GM19240 (cell line): ENCODE measurements around the gene ZNF423.
"Not testable (repeated sequence)": the region's sequence is repeated elsewhere in the genome, so short reads cannot be mapped to it uniquely, and the experiment has no call there.

Source experiments
- DNase-seq: peaks from one replicate; pipeline ENCODE4 v3.0.0; 2011; ENCODE audit warnings: low spot score; ENCODE audit not compliant: insufficient read length

The ZNF423 gene

DNA sequence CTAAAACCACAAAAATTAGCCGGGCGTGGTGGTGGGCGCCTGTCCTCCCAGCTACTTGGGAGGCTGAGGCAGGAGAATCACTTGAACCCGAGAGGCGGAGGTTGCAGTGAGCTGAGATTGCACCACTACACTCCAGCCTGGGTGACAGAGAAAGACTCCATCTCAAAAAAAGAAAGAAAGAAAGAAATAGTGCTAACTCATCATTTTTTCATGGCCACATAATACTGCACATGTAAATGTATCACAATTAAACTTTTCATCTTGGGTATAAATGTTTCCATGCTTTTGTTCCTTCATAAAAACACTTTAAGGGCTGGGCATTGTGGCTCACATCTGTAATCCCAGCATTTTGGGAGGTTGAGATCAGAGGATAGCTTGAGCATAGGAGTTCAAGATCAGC, 15.9 kb upstream of the ZNF423 start:
- not testable (repeated sequence) for DNase-seq

DNA sequence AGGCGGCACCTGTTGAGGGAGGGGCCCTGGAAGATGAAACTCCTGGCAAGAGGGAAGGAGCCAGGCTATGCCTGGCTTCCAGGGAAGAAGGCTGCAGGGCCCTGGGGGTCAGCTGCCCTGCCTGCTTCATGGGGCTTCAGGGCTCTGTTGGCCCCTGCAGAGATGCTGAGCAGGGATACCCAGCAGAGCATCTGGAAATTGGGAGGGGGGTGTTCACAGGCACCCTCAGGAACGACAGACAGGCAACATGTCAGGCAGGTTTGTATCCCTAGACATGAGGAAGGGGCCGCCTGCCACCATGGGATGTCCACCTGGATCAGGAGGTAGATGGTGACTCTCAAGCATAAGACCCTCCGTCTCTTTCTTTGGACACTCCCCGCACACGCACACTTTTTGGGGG, 13.8 kb upstream of the ZNF423 start:
- DNase-seq: no peak

GRCh38 chr16:49867796-49868668, 12.1 kb upstream of the ZNF423 start:
- no peak for DNase-seq

DNA sequence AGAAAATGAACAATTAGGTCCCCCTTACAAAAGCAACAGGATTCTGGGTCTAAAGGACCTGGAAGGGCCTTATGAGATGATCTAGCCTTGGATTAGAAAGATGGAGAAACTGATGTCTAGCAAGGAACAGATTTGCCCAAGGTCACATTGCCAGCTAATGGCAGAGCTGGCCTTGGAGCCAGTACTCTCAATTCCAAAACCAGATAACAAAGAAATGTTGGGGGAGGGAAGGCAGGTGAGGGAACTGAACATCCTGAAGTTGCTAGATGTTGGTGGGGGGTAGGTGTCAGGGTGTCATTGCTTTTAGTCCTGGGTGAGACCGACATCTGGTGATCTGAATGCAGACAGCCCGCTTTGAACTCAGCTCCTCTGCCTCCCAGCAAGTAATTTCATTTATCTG, 11.3 kb upstream of the ZNF423 start:
- no peak for DNase-seq

DNA sequence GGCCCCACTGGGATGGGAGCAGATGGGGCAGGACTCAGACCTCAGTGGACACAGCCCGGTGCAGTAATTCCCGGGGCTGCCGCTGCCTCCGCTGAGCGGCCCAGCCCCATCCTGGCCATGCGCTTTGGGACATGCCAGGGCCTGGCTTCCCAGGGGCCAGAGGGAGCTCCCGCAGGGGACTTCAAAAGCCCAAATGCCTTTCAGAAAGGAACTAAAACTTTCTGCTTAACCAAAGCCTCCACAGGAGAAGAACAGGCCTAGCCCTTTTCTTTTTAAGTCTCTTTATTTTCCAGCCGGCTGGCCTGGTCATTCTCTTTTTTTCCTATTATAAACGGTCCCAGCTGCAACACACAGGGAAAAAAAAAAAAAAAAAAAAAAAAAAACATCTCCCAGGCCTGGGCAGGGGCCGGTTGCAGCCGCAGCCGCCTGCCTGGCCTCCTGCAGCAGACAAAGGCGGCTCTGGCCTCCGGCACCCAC, 10.7 kb upstream of the ZNF423 start:
- DNase-seq: no peak

GRCh38 chr16:49862694-49863093, 6.8 kb upstream of the ZNF423 start:
- no peak for DNase-seq

- DNase-seq: no peak
Measured at GRCh38 chr16:49861299-49861698, 5.4 kb upstream of the ZNF423 start.

- DNase-seq: no peak
Measured at GRCh38 chr16:49860593-49860992, 4.7 kb upstream of the ZNF423 start.

DNA sequence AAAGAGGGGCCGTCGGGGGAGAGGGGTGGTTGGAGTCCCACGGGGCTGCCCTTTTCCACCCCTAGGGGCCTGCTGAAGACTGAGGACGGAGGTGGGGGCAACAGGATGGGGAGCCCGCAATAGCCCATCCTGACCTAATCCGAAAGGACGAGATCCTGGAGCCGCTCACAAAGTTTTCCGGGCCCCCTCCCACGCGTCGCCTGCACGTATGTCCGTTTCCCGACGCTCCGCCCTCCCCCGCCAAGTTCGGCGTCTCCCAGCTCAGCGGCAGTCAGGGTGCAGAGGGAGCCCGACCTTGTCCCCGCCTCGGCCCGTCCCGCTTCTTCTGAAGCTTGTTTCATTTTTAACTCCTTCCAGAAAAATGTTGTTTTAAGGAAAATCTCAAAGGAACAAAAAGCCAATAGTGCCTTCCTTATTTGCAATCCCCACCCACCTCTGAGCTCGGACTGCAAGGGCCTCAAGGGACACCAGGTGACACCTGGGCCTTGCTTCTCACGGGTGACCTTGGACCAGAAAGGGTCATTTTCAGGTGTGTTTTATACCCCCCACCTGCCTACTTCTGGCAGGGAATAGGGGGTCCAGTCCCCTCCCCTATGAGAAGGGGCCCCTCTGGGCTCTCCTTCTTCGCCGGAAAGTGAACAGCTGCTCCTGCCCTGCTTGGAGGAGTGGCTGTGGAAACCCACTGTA, 3.4 kb upstream of the ZNF423 start:
- no peak for DNase-seq

DNA sequence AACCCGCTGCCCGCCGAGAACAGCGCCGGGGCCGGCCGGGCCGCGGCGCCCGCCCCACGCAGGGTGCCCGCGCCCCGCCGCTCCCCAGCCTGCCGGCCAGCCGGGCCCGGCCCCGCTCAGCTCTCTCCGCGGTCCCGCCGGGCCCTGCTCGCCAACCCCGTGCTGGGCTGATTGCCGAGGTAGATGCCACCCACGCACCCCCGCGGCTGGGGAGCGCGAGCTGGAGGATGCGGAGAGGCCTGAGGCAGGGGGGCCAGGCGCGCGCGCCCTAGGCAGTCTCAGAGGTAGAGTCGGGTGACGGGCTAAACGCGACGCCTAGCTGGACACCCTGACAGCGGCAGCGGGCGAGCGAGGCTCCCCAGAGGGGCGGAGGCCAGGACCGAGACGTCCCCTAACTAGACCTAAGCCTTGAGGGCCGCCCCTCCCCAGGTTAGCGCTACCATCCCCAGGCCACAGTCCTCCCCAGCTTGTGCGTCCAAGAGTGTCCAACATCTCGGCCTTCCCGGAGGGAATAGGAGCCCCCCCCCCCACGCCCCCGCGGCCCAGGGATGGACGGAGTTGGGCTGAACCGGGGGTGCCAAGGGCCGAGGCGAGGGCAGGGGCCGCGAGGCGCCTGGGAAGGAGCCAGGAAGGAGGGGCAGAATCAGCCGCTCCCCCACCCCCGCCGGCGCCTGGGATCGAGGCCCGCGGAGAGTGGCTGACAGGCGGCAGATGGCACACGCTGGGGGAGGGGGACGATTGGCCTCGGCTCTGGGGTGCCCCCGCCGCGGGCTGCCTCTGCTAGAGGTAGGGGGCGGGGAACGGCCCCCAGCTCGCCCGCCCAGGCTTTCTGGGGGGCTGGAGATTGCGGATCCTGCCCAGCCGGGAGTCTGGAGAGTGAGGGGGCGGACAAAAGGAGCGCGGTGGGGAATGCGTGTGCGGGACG, 2.5 kb upstream of the ZNF423 start:
- DNase-seq: no peak

DNA sequence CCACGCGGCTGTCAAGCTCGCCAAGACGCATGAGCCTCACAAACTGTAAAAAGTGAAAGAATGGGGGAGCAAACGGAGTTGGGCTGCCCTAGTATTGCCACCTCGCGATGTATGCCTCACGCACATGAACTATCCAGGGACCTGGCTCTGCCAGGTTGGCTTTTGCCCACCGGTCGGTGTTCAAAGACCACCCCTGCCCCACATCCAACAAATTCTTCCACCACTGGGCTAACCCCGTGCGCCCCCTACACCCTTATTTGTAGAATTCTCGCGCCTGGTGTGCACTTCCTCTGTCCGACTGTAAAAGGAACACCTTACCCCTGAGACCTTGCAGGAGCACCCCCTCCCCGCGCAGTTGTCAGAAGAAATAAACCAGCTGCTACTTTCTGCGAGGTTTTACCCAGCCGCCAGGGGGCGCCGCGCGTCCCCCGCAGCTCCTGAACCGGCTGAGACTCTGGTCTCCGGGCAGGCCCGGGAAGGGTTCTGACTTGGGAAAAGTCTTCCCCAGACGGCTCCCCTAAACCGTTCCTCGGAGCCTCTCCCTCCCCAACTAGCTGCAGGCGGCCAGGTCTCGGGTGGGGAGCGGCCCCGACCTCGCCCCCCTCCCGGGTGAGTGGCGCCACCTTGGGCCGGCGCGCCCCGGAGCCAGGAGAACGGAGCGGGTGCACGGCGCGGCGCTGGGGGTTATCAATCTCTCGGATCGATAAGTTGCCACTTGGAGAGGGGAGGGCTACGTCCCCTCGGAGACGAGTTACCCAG, 1.7 kb upstream of the ZNF423 start:
- no peak for DNase-seq

DNA sequence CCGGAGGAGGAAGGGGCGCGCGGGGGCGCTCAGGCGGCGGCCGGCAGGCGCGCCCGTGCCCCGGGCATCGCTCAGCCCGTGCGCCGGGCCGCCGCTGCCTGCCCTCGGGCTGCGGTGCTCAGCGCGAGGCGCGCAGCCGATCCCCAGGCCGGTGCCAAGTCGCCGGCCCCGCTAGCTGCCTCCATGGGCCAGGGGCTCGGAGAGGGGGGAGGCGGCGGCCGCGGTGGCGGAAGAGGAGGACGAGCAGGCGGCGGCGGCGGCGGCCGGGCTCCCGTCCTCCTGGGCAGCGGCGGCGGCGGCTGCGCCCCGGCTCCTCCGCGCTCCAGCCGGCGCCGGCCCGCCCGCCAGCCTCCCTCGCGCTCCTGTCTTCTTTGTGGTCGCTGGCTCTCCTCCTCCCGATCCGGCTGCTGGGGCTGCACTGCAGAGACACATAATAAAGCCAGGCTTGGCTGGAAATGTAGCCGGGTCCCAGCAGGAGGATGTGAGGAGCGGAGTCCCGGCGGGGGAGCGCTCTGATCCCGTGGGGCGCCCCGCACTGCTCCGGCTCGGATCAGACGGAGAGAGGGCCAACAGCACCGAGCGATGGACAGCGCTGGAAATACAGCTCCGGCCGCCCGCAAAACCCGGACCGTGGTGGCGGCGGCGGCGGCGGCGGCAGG, 889 bp upstream of the ZNF423 start:
- DNase-seq: no peak

DNA sequence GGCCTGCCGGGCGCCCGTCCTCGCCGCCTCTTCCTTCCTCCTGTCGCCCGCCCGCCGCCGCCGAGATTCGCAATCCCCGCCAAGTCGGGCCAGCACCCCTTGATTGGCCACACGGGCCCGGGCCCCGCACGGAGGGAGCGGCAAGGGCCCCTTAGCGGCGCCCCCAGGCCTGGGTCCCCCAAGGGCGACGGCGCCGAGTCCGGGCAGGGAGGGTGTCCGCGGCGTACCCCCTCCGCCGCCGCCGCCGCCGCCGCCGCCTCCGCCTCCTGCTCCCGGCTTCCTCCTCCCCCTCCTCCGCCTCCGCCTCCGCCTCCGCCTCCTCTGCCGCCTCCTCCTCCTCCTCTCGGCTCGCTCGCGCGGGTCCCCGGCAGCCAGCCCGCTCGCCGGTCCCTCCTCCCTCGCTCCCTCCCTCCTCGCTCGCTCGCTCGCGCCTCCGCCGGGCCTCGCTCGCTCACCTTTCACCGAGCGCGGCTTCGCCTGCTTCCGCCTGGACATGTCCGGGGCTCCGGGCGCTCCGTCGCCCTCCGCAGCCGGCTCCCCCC, 561 bp downstream of the ZNF423 start:
- peak; percentile 55 for DNase-seq

DNA sequence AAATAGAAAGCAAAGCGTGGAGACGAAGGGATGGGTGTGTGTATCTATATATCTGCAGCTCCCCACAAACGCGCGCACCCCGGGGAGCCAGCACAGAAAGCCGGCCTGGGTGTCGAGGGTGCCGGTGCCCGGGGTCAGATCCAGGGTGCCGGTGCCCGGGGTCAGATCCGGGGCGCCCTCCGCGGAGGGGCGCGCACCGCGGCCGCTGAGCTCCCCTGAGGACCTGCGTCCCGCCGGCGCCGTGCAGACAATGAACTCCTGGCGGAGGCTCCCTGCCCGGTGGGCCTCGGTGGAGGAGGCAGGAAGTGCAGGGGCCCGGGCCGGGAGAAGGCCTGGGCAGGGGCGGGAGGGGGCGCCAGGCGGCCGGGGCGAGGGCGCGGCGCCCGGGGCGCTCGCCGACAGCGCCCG, 1.1 kb downstream of the ZNF423 start:
- DNase-seq: no peak

GRCh38 chr16:49854188-49854795, 1.6 kb downstream of the ZNF423 start:
- DNase-seq: no peak

DNA sequence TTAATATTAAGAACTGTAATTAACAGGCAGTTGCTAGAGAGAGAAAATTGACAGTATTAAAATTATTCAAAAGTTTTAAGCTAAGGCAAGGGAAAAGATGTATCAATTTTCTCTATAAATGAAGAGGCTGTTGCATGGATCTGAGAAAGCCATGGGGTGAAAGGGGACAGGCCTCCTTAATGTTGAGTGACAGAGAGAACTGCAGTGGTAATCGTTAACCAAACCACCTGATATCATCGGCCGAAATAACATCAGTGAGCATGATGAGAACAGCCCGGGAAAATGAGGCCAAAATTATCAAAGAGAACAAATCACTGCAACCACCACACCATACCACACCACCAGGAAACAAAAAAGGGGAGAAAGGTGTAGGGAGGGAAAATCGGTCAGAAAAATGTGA, 3.6 kb downstream of the ZNF423 start:
- DNase-seq: no peak

GRCh38 chr16:49851468-49851787, 4.5 kb downstream of the ZNF423 start:
- no peak for DNase-seq

- no peak for DNase-seq
Measured at GRCh38 chr16:49850558-49851467, 5.1 kb downstream of the ZNF423 start.

GRCh38 chr16:49849754-49850108, 6.2 kb downstream of the ZNF423 start:
- no peak for DNase-seq
